GM23248 (cell line): Measurements from ENCODE around the gene SEC23IP.

ENCODE experiments used
- EZH2 ChIP-seq: fragments of 200-600 bp; sonication (generic); IDR thresholded peaks from 2 replicates; pipeline ENCODE4 v1.6.1; 2018; ENCODE audit warnings: antibody characterized with exemption, mild to moderate bottlenecking; ENCODE audit not compliant: insufficient read depth, poor library complexity, severe bottlenecking
- EZH2phosphoT487 ChIP-seq: fragments of 200-600 bp; sonication (generic); IDR thresholded peaks from 2 replicates; pipeline ENCODE4 v1.6.1; 2018; ENCODE audit warnings: antibody characterized with exemption, moderate library complexity, mild to moderate bottlenecking, low read depth; ENCODE audit not compliant: insufficient read depth

GRCh38 chr10:119957451-119957850, 64.9 kb downstream of the SEC23IP start:
- no peak for TF ChIP-seq EZH2
- no peak for TF ChIP-seq EZH2phosphoT487
